Keratinocyte (primary cell): Measurements from ENCODE around the gene SWSAP1. TPM values are rescaled to one million over a fixed set of nuclear protein-coding genes. Genes with fewer than 3 reads are reported as not detected.
A peak's percentile ranks its signal among the peaks of the same experiment; 100 is the strongest.

ENCODE experiments used
- DNase-seq: peaks from one replicate; pipeline ENCODE4 v3.0.0-alpha.2; 2011; ENCODE audit warnings: low read depth, missing footprints, low spot score
- FAIRE-seq: peaks from 2 replicates; lab custom pipeline; 2011; peaks lifted over from hg19 to GRCh38; lab: Jason Lieb, UNC
- H2AFZ ChIP-seq: 2 replicates; pipeline ENCODE4 v1.6.0; 2012; ENCODE audit warnings: low read length, control low read depth, inconsistent platforms; ENCODE audit not compliant: control insufficient read depth
- H3K27ac ChIP-seq: 2 replicates; pipeline ENCODE4 v1.5.1; 2011; ENCODE audit warnings: low read length; ENCODE audit not compliant: control insufficient read depth, insufficient read depth
- H3K27me3 ChIP-seq: 3 replicates; pipeline ENCODE4 v1.6.0; 2011; ENCODE audit warnings: low read length; ENCODE audit not compliant: control insufficient read depth, insufficient read depth; ENCODE audit errors: extremely low read depth
- H3K36me3 ChIP-seq, 2 experiments: 2 replicates in 1 of 2; 3 replicates in 1 of 2; pipeline ENCODE4 v1.5.1; 2011; ENCODE audit warnings: low read length in 2 of 2, mild to moderate bottlenecking in 1 of 2; ENCODE audit not compliant: control insufficient read depth in 2 of 2, insufficient read depth in 2 of 2; ENCODE audit errors: extremely low read depth in 1 of 2
- H3K4me1 ChIP-seq: 3 replicates; pipeline ENCODE4 v1.5.1; 2011; ENCODE audit warnings: low read length; ENCODE audit not compliant: control insufficient read depth, insufficient read depth; ENCODE audit errors: extremely low read depth
- H3K4me2 ChIP-seq: 3 replicates; pipeline ENCODE4 v1.6.0; 2011; ENCODE audit warnings: low read depth, low read length; ENCODE audit not compliant: control insufficient read depth, insufficient read depth; ENCODE audit errors: extremely low read depth
- H3K4me3 ChIP-seq, 3 experiments: fragments of 200-600 bp in 1 of 3; sonication (generic) in 1 of 3; 2 replicates in 2 of 3; 3 replicates in 1 of 3; pipeline ENCODE4 v1.5.1; 2011 to 2016; ENCODE audit warnings: low read length in 3 of 3, mild to moderate bottlenecking in 3 of 3, control low read depth in 2 of 3, inconsistent platforms in 1 of 3, low read depth in 1 of 3, mixed read lengths in 1 of 3, mixed run types in 1 of 3, moderate library complexity in 1 of 3; ENCODE audit not compliant: control insufficient read depth in 2 of 3, insufficient read depth in 2 of 3; ENCODE audit errors: extremely low read depth in 1 of 3
- H3K79me2 ChIP-seq: 2 replicates; pipeline ENCODE4 v1.6.0; 2012; ENCODE audit warnings: low read length; ENCODE audit not compliant: control insufficient read depth, insufficient read depth
- H3K9ac ChIP-seq: 3 replicates; pipeline ENCODE4 v1.6.0; 2011; ENCODE audit warnings: low read length; ENCODE audit not compliant: control insufficient read depth, insufficient read depth; ENCODE audit errors: extremely low read depth
- H3K9me1 ChIP-seq: 3 replicates; pipeline ENCODE4 v1.6.0; 2011; ENCODE audit warnings: low read length; ENCODE audit not compliant: control insufficient read depth, insufficient read depth; ENCODE audit errors: extremely low read depth
- H3K9me3 ChIP-seq: 2 replicates; pipeline ENCODE4 v1.5.1; 2012; ENCODE audit warnings: low read depth, low read length; ENCODE audit not compliant: control insufficient read depth
- H4K20me1 ChIP-seq: 3 replicates; pipeline ENCODE4 v1.6.0; 2011; ENCODE audit warnings: low read length; ENCODE audit not compliant: control insufficient read depth, insufficient read depth; ENCODE audit errors: extremely low read depth
- EZH2 ChIP-seq: IDR thresholded peaks from one replicate; pipeline ENCODE4 v1.6.1; 2012; ENCODE audit warnings: inconsistent platforms, mild to moderate bottlenecking, low read length, moderate library complexity
- dilution Hi-C: fragments of 300-500 bp; cut with MboI; formaldehyde crosslinking; loops from one replicate; pipeline ENCODE4 v1.7.0; 2020; ENCODE audit warnings: low sequenced_read_pairs; ENCODE audit not compliant: extremely low pct_ligation_motif_present
- polyA plus RNA-seq, 5 experiments: library from polyadenylated mRNA; depleted of rRNA in 3 of 5; stranded (reverse) in 3 of 5; stranded (forward) in 1 of 5; unstranded in 1 of 5; fragments of >200 nt; gene quantifications; 1 replicate in 1 of 5; 2 replicates in 3 of 5; 3 replicates in 1 of 5; pipeline versions ENCODE4 v1.2.1 to v1.2.3, GENCODE V29; 2011 to 2012; ENCODE audit warnings: missing spikeins in 2 of 5, low read depth in 1 of 5, low replicate concordance in 1 of 5
- TF ChIP-seq, protein P1 (sequence below), 3 experiments: IDR thresholded peaks in 1 of 3; conservative IDR thresholded peaks in 1 of 3; optimal IDR thresholded peaks in 1 of 3; 2 replicates in 2 of 3; 3 replicates in 1 of 3; pipeline versions ENCODE3 to v1.5.1; 2011; ENCODE audit warnings: low read length in 3 of 3, mild to moderate bottlenecking in 3 of 3, moderate library complexity in 2 of 3, control low read depth in 1 of 3, inconsistent platforms in 1 of 3; ENCODE audit not compliant: insufficient read depth in 2 of 3; ENCODE audit errors: extremely low read depth in 1 of 3

The SWSAP1 gene
- polyA plus RNA-seq, 1 donor (not counting 4 experiments of a cell fraction or from before 2014, with no cell fraction given): 2.1 TPM

DNA sequence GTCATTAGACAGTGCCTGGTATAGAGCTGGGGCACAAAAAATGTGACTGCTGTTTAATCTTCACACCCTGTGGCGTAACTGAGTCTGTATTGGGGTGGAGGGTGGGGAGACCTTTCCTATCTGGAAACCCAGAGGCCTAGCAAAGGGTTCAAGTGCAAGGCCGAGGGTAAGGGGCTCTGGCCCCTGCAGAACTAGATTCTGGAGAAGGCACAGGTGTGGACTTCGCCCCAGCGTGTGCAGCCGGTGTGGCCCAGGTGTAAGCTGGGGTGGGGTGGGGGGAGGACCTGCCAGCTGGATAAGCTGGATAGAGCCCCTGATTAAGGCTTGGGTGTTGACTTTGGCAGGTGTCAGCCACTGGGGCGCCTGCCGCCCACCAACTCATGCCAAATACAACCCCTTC lies 36.3 kb upstream of the SWSAP1 start:
- H3K27me3 ChIP-seq: no peaks in the 10 kb centered on the region
- DNase-seq: no peak
- TF ChIP-seq, protein P1, sequence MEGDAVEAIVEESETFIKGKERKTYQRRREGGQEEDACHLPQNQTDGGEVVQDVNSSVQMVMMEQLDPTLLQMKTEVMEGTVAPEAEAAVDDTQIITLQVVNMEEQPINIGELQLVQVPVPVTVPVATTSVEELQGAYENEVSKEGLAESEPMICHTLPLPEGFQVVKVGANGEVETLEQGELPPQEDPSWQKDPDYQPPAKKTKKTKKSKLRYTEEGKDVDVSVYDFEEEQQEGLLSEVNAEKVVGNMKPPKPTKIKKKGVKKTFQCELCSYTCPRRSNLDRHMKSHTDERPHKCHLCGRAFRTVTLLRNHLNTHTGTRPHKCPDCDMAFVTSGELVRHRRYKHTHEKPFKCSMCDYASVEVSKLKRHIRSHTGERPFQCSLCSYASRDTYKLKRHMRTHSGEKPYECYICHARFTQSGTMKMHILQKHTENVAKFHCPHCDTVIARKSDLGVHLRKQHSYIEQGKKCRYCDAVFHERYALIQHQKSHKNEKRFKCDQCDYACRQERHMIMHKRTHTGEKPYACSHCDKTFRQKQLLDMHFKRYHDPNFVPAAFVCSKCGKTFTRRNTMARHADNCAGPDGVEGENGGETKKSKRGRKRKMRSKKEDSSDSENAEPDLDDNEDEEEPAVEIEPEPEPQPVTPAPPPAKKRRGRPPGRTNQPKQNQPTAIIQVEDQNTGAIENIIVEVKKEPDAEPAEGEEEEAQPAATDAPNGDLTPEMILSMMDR (optimal IDR thresholded peaks at IDR 0.05 in 1 of 3, IDR thresholded peaks at IDR 0.05 in 1 of 3, conservative IDR thresholded peaks at IDR 0.05 in 1 of 3; ENCODE audit: extremely low read depth in 1 of 3, insufficient read depth in 2 of 3, low read length in 3 of 3): no peak
- no peak for TF ChIP-seq EZH2
- H3K27ac ChIP-seq: no peak overlapping the region
- H3K4me1 ChIP-seq: peaks cover 9% of the 10 kb centered on the region
- peaks cover 14% of the 10 kb centered on the region for H3K79me2 ChIP-seq
- H3K9me3 ChIP-seq: no peaks in the 10 kb centered on the region
- H4K20me1 ChIP-seq: no peaks in the 10 kb centered on the region
- H3K4me3 ChIP-seq: peak overlapping the region; percentile 81 to 98 (median 89)
- peaks cover 3% of the 10 kb centered on the region for H3K9me1 ChIP-seq
- no peak overlapping the region for H2AFZ ChIP-seq
- H3K9ac ChIP-seq: peak overlapping the region; percentile 68
- FAIRE-seq: no peak
- peaks cover 27 to 30% of the 10 kb centered on the region in 2 experiments for H3K36me3 ChIP-seq
- H3K4me2 ChIP-seq: peak overlapping the region; percentile 94
- dilution Hi-C loops: no loop called here

DNA sequence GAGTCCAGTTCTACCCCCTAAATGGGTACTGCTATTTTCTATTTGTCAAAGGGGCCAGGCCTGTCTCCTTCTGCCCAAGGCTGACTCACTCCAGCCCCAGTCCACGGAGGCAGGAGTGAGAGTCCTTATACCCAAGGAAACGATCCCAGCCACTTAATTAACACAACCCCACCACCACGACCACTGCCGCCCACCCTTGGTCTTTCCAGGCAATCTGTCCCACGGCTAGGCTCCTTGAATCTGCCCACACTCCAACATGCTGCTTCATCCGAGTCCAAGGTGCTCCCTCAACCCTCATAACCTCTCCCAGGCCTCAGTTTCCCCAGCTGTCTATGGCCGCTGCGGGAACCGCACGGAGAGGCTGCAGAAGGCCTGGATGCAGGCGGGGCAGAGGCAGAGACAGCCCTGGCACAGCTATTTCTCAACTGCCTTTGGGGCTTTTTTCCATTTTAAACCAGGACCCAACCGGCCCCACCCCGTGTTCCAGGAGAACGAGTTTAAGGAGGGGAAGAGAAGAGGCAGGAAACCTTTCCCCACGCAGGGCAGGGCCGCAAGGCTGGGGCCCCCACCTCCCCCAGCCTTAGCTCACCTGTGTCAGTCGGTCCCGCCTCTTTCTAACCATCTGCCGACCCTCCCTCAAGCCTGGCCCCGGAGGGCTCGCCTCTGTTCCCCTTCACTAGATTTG lies 35.8 kb upstream of the SWSAP1 start:
- Histone ChIP-seq H2AFZ (peak overlapping the region; percentile 66), H3K4me2 (peak overlapping the region; percentile 94), H4K20me1 (no peaks in the 10 kb centered on the region), H3K27ac (peak overlapping the region; percentile 2), H3K4me1 (peaks cover 9% of the 10 kb centered on the region), H3K9ac (peak overlapping the region; percentile 68), H3K9me1 (peaks cover 3% of the 10 kb centered on the region), H3K27me3 (no peaks in the 10 kb centered on the region), H3K79me2 (peaks cover 14% of the 10 kb centered on the region), H3K9me3 (no peaks in the 10 kb centered on the region), H3K36me3 (peaks cover 27% of the 10 kb centered on the region in 2 experiments), H3K4me3 (peak overlapping the region; percentile 81 to 98 (median 89))
- DNase-seq (no peak), FAIRE-seq (no peak)
- dilution Hi-C loops: no loop called here
- no peak for TF ChIP-seq EZH2
- TF ChIP-seq, protein P1 (optimal IDR thresholded peaks at IDR 0.05 in 1 of 3, IDR thresholded peaks at IDR 0.05 in 1 of 3, conservative IDR thresholded peaks at IDR 0.05 in 1 of 3; ENCODE audit: extremely low read depth in 1 of 3, insufficient read depth in 2 of 3, low read length in 3 of 3): no peak
